Omental fat pad (tissue), 4 donors: ENCODE data around the gene ANKRD28. TPM values are rescaled to one million over a fixed set of nuclear protein-coding genes. Genes with fewer than 3 reads are reported as not detected.

Source experiments
- ATAC-seq: fragments of 150-250 bp; one replicate; pipeline ENCODE4 v1.9.1; 2016; ENCODE audit warnings: mild to moderate bottlenecking, moderate library complexity; ENCODE audit not compliant: low FRiP score
- DNase-seq: peaks from one replicate; pipeline ENCODE4 v3.0.0-alpha.2; 2019; ENCODE audit warnings: low spot score
- CTCF ChIP-seq, 3 donors: fragments of 450-650 bp; IDR thresholded peaks; one replicate each; pipeline ENCODE4 v1.5.1; 2016 to 2017; ENCODE audit warnings: antibody characterized with exemption in 3 of 3, mild to moderate bottlenecking in 3 of 3, moderate library complexity in 2 of 3
- total RNA-seq, 4 donors: library from RNA; depleted of rRNA; stranded (reverse); fragments of >200 nt; gene quantifications; one replicate each; pipeline ENCODE4 v1.1.0, GENCODE V29; 2016

The ANKRD28 gene
- total RNA-seq, 4 donors from 2014 or later, result 47.6 to 197 (median 59.5) TPM

- ATAC-seq, result no peak
These were observed 773 bp downstream of the ANKRD28 start for GRCh38 chr3:15796771-15797641.

GRCh38 chr3:15796331-15796730 lies 1.4 kb downstream of the ANKRD28 start:
- TF ChIP-seq CTCF (IDR thresholded peaks at IDR 0.05), result no peak
- no peak for DNase-seq
- ATAC-seq, result no peak

More at GRCh38 chr3:15796771-15797641, 773 bp downstream of the ANKRD28 start:
- DNase-seq, result no peak
- TF ChIP-seq CTCF (IDR thresholded peaks at IDR 0.05), result no peak

DNA sequence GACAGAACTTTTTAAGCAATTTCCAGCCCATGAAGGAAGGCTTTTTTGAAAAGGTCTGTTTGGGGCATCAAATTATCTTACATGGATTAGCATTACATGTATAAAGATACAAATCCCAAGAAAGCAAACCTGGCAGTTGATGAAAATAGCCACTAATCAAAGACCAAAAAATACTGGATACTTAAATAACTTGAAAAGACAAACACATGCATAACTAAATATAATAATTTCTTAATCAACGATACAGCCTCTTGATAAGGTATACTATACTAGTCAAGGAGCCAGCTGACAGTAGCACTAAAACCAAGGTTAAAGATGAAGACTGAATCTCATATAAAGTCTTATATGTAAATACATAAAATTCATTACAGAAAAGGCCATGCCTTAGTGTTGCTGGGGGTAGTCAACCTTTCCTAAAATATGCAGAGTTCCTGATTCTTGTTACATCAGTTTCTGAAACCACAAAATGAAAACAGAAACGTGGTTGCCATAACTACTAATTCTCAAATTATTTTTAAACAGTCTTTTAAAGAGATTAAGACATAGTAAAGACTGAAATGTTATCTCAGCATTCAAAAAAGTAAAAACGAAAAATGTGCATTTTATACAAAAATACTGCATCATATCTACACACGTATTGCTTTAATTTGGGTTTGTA lies 2.0 kb downstream of the ANKRD28 start:
- no peak for TF ChIP-seq CTCF (IDR thresholded peaks at IDR 0.05)
- DNase-seq (no peak), ATAC-seq (no peak)

GRCh38 chr3:15794842-15795650 lies 2.7 kb downstream of the ANKRD28 start:
- DNase-seq, result no peak
- TF ChIP-seq CTCF (IDR thresholded peaks at IDR 0.05), result no peak
- ATAC-seq, result no peak

DNA sequence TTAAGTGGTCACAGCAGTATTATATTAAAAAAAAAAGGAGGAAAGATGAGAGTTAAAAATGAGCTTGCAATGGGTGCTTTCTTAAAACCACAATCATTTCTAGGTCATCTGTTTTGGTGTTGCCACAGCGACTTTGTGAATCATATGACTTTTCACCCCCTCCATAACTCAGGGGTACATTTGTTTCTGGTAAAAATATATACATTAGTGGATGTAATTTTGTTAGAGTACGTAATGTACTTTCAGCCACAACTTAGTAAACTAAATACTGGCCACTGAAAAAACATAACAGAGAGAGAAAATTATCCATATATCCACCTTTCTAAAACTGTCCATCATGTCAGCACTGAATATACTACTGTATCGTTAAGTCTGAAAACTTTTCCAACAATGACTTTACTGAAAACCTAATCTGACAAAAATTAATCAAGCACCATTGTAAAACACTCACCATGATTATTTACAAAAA lies 3.4 kb downstream of the ANKRD28 start:
- ATAC-seq, result no peak
- TF ChIP-seq CTCF (IDR thresholded peaks at IDR 0.05), result no peak
- DNase-seq, result no peak

DNA sequence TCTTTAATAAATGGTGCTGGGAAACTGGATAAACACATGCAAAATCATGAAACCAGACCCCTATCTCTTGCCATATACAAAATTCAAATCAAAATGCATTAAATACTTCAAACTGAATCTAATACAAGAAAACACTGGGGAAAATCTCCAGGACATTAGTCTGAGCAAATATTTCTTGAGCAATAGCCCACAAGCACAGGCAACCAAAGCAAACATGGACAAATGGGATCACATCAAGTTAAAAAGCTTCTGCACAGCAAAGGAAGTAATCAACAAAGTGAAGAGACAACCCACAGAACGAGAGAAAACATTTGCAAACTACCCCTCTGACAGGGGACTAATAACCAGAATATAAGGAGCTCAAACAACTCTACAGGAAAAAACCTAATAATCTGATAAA lies 6.3 kb downstream of the ANKRD28 start:
- no peak for ATAC-seq
- no peak for TF ChIP-seq CTCF (IDR thresholded peaks at IDR 0.05)
- DNase-seq, result no peak
